GM19452 (cell line): ENCODE results near the gene C9orf153.
"Not testable (repeated sequence)": the region's sequence is repeated elsewhere in the genome, so short reads cannot be mapped to it uniquely, and the experiment has no call there.

Experiments used
- ATAC-seq: cut with Tn5 transposase; IDR thresholded peaks from one replicate; pipeline ENCODE4 v1.9.1; 2021; ENCODE audit not compliant: unreplicated experiment

Gene C9orf153

DNA sequence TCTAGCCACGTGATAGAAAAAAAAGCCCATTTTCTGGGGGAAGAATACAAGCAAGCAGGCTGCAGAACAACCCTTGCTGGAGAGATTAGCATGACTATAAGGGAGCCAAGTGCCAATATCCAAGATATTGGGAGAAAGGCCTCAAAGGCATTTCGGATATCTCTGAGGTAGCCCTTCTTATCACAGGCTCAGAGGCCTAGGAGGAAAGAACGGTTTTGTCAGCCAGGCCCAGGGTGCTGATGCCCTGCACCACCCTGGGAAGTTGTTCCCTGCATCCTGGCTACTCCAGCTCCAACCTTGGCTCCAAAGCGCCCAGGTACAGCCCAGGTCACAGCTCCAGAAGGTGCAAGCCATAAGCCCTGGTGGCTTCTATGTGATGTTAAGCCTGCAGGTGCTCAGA lies 66.4 kb downstream of the C9orf153 start:
- no peak for ATAC-seq

DNA sequence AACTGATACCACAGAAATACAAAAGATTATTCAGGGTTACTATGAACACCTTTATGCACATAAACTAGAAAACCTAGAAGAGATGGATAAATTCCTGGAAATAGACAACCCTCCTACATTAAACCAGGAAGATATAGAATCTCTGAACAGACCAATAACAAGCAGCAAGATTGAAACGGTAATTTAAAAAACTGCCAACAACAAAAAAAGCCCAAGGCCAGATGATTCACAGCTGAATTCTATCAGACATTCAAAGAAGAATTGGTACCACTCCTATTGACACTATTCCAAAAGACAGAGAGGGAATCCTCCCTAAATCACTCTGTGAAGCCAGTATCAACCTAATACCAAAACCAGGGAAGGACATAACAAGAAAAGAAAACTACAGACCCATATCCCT lies 68.8 kb downstream of the C9orf153 start:
- not testable (repeated sequence) for ATAC-seq

DNA sequence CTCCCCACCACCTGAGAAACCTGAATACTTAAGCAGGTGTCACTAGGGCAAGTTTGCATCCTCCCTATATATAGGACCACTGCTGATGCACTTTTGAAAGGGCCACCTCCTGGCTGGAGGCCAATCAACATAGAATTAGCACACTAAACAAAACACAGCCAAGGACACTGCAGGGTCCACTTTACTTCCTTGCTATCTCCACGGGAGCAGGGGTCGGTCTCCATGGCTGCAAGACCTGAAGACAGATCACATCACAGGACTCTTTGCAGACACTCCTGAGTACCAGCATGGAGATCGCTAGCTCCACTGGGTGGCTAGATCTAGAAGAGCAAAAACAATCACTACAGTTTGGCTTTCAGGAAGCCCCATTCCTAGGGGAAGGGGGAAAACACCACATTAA lies 72.3 kb downstream of the C9orf153 start:
- ATAC-seq: no peak

DNA sequence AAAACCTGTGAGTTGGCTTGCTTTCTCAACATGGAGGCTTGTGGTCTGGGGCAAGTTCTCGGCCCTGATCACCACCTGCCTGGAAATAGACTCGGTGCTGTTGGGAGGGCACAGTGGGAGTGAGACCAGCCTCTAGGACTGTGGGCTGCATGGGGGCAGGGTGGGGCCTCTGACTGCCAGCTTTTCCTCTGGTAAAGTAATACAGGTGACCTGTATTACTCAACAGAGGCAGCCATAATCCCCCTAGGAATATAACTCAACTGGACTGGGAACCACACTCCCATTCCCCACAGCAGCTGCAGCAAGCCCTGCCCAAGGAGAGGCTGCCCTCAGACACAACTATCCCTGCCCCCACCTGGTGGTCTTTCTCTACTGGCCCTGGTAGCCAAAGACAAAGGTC lies 72.8 kb downstream of the C9orf153 start:
- ATAC-seq: no peak

DNA sequence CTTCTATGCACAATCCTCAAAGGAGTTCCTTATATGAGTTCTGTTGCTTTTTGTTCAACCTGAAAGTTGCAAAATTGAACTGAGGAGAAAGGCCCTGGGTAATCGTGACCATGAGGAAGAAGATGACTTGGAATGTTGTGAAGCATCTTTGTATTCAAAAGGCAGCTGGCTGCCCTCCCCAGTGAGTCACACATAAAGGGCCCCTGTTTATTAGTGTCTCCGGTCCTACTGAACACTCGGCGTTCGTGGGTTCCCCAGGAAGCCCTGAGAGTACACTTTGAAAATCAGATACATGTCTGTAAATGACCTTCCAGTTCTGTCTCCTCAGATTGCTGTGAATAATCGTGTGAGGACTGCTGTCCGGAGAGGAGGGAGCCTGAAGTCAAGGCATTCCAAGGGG lies 73.6 kb downstream of the C9orf153 start:
- ATAC-seq: no peak

DNA sequence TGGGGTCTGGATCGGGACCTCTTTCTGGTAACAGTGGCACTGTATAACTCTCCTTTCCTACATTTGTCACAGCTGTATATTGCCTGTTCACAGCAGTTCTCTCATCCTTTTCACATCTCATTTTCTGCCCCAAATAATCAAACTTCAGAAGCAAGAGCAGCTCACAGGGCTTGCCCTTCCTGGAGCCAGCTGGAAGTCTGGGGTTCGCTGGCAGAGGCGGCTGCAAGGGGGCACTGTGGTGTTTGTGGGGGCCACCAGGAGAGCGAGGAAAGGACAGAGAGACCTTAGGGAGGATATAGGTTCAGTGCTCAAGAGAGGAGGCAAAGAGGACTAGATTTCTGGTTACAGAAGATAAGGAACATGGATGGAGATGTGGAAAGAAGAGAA lies 75.3 kb downstream of the C9orf153 start:
- ATAC-seq: no peak

DNA sequence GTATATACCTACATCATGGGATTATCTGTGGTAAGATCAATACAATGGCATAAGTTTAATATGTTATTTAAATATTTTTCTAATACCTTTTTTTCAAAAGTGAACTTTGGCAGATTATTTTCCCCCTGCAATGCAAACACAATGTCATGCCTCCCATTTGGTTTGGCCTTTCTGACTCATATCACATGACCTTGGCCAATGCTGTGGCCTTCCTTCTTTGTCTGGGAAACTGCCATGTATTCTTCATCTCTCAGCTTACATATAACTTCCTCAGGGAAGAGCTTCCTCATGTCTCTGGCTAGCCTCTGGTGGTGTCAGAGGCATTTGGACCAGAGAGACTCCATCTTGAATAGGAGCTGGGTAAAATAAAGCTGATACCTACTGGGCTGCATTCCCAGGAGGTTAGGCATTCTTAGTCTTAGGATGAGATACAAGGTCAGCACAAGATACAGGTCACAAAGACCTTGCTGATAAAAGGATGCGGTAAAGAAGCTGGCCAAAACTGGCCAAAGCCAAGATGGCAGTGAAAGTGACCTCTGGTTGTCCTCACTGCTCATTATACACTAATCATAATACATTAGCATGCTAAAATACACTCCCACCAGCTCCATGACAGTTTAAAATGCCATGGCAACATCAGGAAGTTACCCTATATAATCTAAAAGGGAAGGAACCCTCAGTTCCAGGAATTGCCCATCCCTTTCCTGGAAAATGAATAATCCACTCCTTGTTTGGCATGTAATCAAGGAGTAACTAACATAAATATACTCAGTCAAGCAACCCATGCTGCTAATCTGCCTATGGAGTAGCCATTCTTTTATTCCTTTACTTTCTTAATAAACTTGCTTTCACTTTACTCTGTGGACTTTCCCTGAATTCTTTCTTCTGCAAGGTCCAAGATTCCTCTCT lies 76.0 kb downstream of the C9orf153 start:
- no peak for ATAC-seq

DNA sequence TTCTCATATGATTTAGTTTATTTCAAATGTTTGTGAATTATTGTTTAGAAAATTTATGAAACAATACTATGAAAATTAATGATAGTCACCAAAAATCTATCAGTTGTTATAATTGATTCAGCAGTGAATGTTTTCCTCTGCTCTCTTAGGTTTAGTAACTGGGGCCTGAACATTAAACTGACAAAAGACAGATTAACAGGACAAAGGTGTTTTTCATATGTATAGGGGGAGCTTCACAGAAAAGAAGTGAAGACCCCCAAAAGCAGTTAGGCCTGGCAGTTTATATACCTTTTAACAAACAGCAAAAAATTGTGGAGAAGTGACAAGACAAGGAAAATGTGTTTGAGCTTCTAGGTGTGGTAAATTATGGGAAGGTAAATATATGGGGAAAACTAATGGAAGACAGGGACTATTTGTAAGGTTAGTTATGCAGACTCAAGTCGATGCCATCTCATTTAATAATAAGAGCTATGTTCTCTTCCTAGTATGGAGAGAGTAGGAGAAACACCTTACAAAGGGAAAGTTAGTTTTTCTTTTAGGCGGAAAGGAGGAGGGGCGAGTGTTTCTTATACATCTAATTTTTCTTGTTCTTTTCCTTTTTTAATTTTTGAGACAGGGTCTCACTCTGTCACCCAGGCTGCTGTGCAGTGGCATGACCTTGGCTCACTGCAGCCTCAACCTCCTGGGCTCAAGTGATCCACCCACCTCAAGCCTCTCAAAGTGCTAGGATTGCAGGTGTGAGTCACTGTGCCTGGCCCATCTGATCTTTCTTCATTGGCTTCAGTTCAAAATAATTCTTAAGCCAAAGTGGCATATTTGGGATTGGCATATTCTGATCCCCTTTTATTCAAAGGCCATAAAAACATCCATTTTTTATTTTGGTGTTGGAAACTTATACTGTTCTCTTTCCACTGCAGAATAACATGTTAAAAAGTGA lies 77.8 kb downstream of the C9orf153 start:
- no peak for ATAC-seq

DNA sequence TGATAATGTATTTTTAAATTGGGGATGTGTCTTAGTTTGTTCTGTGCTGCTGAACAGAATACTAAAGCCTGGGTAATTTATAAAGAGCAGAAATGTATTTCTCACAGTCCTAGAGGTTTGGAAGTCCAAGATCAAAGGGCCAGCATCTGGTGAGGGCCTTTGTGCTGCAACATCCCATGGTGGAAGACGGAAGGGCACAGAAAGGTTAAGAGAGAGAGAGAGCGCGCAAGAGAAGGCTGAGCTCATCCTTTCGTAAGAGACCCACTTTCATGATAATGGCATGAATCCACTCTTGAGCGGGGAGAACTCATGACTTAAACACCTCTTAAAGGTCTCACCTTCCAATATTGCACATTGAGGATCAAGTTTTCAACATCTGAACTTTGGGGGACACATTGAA lies 81.0 kb downstream of the C9orf153 start:
- ATAC-seq: no peak

DNA sequence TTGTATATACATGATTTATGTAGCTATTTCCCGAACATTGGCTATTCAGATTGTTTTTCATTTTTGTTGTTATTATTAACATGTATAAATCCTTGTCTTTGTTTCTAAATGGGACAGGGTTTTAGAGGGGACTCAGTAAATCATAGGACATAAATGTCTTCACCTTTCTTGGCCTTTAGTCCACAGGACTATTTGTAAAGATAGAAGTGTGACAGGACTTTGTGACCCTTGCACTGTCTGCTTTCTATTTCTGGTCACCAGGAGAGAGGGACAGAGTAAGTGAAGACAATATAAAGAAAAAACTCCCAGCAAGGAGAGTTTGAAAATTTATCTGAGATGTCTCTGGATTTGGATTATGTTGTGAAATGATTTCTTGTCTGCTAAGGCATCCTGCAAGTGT lies 81.5 kb downstream of the C9orf153 start:
- ATAC-seq: no peak

DNA sequence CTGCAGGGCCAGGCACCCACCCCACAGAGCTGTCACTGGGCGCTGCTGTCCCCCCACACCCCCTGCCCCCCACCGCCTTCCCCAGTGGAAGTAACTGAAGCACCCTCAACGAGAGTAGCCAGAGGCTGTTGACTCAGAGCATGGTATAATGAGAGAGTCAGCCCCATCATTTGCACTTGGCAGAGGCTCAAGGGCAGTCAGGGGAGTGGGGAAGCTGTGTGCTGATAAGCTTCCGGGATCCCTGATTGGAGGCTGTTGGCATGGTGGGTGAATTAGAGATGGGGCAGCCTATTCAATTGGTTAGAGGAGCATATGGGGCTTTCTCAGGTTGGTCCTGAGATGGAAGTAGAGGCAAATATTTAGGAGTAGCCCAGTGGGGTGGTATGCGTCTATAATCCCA lies 83.0 kb downstream of the C9orf153 start:
- no peak for ATAC-seq

DNA sequence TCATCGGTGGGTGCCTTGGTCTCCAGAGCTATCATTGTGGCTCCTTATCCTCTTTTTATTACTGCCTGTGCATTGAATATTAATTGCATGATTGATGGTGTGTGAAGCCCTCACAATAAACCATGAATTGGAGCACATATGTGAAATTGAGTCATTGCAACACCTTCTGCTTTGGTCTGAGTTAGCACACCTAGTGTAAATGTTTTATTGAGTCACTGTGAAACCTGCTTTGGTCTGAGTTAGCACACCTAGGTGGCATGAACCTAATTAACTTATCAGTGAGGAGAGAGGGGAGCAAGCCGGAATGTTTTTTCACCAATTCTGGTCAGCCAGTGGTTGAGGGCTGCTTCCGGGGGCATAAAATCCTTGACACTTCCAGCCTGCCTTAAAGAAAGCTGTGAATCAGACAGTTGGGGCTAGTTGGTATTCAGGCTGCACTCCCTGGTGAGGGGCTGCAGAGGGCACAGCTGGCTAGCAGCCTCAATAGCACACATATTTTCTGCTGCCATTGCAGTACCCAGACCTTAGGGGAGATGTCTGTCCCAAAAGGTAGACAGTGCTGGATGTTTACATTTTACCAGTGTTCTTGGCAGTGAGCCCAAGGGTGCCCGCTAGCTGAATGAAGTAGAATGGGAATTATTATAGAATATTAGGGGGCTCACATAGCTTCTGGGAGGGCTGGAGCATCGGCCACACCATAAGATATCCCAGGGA lies 83.6 kb downstream of the C9orf153 start:
- ATAC-seq: no peak

DNA sequence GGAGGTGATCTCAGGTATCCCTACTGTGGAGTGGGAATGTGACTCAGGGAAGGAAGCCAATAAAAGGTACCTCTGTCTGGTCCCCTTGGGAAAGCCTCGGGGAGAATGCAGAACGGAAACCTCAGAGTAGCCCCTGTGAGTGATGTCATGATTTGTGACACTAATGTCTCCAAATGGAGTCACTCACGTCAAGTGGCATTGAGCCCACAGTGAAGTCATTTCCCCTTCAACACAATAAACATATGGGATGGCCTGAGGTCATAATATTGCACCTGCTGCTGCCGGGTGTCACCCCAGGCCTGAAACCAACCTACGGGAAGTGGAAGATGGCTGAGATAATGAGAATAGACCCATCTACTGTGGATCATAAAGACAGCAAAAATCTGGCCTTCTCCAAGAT lies 84.2 kb downstream of the C9orf153 start:
- ATAC-seq: no peak
